NCI-H1436 treated with DMSO at 0.1 percent for 48 hours (cell line): ENCODE data around the gene MMP14.
"Not testable (repeated sequence)": the region's sequence is repeated elsewhere in the genome, so short reads cannot be mapped to it uniquely, and the experiment has no call there.

Experiments
- DNase-seq: peaks from one replicate; lab custom pipeline; 2025; lab: John Stamatoyannopoulos, UW

MMP14 gene

DNA sequence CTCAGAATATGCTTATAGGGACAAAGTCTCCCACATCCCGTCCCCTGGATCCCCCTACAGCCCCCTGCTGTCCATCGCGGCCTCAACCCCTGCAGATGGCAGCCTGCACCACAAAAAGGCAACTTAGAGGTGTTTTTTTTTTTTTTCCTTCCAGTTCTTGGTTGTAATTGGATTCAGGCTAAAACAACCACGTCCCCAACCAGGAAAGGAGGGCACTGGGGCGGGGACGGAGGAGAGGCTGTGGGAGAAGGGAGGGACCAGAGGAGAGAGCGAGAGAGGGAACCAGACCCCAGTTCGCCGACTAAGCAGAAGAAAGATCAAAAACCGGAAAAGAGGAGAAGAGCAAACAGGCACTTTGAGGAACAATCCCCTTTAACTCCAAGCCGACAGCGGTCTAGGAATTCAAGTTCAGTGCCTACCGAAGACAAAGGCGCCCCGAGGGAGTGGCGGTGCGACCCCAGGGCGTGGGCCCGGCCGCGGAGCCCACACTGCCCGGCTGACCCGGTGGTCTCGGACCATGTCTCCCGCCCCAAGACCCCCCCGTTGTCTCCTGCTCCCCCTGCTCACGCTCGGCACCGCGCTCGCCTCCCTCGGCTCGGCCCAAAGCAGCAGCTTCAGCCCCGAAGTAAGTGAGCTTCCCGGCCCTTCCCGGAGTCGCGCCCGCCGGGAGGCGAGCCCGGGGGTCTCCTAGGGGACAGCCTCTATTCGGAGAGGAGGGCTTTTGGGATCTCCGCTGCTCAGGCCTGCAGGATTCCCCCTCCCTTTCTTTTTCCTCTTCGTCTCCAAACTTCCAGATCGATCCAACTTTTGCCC is at the start of gene MMP14:
Gene MMP14 (plus strand): TSS at position 285 of the 813 bp plus-strand sequence. CDS start 233 bp downstream, at position 518.
- DNase-seq, result no peak

DNA sequence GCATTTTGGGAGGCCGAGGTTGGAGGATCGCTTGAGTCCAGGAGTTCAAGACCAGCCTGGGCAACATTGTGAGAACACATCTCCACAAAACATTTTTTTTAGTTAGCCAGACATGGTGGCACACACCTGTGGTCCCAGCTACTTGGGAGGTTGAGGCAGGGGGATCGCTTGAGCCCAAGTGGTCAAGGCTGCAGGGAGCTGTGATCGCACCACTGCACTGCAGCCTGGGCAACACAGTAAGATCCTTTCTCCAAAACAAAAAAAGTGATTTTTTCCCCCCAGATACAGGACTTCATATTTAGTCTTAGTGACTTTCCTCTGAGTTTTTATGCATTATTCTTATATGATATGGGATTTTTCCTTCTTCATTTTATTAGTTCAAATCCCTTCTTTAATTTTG is 49.7 kb upstream of the MMP14 start:
- DNase-seq, result no peak

DNA sequence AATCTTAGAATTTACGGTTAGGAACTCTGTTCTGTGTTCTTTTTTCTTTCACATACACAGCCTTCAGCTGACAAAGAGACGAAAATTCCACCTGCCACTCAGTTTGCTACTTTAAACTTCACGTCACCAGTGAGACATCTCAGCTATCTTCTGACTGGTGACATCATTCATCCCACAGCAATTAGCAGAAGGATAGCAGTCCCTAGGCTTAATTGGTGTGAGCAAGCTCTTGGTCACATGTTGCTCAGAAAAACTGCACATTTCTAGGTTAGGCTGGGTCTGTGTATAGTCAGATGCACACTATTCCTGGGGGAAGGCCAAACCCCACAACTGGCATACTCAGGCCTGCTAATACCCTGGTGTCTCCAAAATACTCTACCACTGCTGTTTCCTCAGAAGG is 45.1 kb upstream of the MMP14 start:
- DNase-seq, result no peak

DNA sequence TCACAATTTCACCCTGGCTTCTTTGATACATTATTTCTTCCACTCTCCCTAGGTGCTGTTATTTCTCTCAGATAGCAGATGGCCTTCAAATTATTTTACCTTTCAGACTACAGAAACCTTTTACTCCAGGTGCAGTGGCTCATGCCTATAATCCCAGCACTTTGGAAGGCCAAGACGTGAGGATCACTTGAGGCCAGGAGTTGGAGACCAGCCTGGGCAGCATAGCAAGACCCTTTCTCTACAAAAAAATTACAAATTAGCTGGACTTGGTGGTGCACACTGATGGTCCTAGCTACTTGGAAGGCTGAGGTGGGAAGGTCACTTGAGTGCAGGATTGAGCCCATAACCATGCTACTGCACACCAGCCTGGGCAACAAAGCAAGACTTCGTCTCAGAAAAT is 44.2 kb upstream of the MMP14 start:
- no peak for DNase-seq

DNA sequence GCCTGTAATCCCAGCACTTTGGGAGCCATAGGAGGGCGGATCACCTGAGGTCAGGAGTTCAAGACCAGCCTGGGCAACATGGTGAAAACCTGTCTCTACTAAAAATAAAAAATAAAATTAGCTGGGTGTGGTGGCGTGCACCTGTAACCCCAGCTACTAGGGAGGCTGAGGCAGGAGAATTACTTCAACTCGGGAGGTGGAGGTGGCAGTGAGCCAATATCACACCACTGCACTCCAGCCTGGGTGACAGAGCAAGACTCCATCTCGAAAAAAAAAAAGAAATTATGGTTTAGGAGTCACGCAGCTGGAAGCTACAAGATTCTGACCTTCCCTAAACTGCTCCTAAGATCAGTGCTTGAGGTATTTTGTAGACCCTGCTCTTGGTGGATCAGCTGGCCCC is 42.8 kb upstream of the MMP14 start:
- not testable (repeated sequence) for DNase-seq

DNA sequence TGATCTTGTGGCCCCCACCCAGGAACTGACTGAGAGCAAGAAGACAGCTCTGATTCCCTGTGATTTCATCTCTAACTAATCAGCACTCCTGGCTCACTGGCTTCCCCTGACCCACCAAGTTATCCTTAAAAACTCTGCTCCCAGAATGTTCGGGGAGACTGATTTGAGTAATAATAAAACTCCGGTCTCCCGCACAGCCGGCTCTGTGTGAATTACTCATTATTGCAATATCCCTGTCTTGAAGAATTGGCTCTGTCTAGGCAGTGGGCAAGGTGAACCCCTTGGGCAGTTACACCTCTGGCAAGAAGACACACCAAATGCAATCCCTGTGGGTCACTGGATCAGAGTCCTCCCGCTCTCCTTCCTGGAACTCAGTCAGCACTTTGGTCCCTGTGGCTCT is 42.4 kb upstream of the MMP14 start:
- no peak for DNase-seq

DNA sequence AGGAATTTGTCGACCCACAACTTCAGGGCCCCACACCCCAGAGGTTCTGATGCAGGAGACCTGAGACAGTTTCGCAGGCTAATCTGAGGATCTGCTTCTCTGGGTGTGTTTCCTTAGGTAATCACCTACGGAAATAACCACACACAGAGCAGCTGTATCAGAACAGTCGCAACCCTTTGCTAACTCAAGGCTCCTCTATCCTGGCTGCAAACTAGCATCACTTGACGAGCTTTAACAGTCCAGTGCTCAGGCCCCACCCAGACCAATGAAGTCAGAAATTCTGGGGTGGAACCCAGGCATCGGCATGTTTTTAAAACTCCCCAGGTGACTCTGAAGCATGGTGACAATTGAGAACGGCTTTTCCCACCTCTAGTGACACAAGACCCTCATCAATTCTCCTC is 41.8 kb upstream of the MMP14 start:
- no peak for DNase-seq

DNA sequence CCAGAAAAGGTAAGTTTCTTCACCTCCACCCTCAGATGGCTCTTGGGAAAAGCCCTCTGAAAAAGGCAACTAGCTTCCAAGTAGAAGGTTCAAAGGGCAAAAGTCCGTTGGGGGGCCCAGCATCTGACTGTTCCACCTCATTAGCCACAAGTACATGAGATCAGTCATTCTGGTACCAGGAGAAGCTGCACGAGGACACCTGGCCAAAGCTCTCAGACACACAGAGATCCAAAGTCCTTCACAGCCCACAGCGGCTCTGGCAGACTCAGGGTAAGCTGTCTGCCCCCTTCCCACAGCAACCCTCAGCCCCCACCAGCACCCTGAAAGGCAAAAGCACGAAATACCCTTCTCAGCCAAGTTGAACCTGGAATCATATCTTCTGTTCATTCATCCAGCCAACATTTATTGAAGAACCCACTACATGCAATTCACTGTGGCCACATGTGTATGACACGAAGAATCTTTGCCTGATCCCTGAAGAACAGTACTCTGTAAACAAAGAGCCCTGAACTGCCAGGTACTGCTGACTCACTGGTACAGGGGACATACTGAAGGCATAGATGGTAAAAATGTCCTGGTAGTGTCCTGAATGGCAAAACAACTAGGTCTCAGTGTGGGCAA is 40.2 kb upstream of the MMP14 start:
- no peak for DNase-seq

DNA sequence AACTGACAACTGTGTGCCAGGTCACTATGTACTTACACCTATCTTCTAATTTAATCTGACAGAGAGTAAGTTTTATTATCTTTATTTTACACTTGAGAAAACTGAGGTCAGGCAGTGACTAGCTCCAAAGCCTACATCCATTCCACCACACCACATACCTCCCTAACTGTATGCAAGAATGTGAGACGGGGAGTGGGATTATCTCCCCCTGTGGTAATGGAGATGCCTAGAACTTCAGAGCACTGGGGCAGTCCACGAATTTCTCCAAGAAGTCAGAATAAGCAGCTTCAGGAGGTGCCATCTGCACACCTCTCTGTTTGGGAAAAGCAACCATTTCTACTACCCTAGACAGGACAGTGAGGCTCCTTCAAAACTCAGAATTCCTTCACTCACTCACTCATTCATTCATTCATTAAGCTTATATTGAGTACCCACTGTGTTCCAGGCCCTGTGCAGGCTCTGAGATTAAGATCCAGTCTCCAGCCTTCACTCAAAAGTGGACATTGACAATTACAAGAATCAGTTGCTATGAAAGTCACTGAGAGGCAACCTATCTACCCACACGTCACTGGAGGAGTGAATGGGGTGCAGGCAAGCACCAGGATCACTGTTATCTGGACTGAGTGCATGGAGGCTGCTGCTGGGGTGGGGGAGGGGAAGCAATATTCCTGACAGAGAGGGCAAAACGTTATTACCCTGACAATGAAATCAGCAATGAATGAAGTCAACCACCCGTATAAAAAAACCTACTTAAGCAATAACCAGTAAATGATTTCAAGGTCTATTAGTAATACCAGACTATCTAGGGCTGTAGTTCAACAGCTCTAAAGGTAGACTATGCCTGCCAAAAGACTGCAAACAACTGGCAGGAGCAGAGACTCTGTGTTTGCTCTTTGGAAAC is 39.1 kb upstream of the MMP14 start:
- no peak for DNase-seq

DNA sequence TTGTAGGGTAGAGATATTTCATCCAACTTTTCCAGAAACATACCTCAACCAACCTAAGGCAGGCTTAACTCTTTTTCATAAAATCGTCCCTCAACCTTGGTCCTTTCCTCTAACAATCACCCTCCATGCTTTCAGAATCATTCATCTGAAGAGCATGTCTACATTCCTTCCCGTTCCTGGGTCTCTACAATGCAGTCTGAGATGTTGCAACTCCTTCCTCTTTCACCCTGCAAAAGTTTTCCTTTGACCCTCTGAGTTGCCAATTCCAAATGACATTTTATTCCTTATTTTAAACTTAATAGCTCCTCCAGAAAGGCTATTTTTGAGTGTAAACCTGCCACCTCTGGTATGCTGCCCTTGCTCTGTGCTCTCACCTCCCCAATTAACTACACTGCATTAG is 37.9 kb upstream of the MMP14 start:
- no peak for DNase-seq

DNA sequence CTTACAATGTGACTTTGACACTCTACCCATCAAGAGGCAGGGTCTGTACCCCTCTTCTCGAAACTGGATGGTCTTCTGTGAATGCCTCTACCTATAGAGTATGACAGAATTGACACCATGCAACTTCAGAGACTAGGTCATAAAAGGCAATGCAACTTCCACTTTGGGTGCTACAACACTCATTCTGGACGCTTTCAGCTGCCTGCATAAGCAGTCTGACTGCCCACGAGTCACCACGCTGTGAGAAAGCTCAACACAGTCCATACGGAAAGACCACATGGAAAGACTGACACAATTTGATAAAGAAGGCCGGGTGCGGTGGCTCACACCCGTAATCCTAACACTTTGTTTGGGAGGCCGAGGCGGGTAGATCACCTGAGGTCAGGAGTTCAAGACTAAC is 36.0 kb upstream of the MMP14 start:
- DNase-seq, result no peak

DNA sequence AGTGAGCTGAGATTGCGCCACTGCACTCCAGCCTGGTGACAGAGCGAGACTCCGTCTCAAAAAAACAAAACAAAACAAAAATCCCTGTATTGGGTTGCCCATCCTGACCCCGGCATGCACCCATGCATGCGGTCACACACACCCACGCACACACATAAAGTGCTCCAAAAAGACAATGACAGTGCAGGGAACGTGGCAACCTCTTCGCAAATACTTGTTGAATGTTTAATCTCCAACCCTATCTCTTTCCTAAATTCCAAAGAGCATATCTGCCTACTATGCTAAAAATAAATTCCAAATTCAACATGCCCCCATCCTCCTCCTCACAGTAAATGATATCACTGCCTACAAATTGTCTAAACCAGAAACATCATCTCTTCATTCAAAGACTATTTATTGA is 34.7 kb upstream of the MMP14 start:
- DNase-seq, result no peak

DNA sequence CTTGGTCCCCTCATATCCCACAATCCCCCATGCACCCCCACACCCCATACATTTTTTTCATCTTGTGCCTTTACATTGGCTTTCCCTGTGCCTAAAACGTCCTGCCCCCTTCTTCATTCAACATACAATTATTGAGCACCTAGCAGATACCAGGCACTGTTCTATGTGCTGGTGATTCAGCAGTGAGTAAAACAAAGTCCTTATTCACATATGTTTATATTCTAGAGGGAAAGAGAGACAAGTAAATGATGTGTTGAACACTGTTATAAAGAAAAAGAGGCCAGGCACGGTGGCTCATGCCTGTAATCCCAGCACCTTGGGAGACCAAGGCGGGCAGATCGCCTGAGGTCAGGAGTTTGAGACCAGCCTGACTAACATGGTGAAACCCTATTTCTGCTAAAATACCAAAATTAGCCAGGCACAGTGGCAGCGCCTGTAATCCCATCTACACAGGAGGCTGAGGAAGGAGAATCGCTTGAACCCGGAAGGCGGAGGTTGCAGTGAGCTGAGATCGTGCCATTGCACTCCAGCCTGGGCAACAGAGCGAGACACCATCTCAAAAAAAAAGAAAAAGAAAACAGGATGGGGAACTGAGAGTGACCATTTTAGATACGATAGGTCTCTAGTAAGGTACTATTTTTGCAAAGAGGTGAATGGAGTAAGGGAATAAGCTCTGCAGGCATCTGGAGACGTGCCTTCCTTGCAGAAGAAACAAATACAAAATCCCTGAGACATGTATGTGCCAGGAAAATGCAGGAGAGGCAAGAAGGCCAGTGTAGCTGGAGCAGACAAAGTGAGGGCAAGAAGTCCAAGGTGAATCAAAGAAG is 33.3 kb upstream of the MMP14 start:
- DNase-seq, result no peak

DNA sequence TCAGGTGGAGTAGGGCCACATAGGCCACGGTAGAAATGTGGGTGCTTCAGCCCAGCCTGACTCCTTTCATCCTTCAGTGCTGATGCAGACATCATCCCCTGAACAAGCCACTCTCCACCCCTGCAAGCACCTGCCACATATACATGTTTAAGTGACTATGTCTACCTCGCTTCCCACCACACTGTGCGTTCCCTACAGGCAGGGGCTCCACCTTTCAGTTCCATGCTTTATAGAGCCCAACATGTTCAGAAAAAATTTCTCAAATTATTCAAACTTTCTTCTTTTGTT is 32.8 kb upstream of the MMP14 start:
- DNase-seq, result no peak

DNA sequence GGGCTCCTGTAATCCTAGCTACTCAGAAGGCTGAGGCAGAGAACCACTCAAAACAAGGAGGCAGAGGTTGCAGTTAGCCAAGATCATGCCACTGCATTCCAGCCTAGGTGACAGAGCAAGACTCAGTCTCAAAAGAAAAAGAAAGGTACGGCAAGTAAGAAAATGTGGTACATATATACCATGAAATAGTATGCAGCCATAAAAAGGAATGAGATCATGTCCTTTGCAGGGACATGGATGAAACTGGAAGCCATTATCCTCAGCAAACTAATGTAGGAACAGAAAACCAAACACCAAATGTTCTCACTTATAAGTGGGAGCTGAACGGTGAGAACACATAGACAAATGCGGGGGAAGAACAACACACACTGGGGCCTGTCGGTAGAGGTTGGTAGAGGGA is 31.1 kb upstream of the MMP14 start:
- not testable (repeated sequence) for DNase-seq

DNA sequence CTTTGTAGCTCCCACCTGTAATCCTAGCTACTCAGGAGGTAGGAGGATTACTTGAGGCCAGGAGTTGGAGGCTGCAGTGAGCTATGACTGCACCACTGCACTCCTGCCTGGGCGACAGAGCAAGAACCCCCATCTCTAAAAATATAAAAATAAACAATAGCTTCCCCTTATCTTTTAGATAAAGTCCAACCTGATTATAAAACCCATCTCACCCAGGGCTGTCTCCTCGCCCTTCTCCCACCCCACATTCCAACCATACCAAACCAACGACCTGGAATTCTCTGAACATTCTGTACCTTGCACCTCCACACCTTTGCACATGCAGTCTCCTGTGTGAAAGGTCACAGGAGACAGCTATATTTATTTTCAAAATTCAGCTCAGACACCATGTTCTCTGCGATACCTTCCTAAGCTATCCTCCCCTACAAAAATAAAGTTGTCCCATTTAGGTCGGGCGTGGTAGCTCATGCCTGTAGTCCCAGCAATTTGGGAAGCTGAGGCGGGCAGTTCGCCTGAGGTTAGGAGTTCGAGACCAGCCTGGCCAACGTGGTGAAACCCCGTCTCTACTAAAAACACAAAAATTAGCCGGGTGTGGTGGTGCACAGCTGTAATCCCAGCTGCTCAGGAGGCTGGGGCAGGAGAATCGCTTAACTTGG is 28.8 kb upstream of the MMP14 start:
- no peak for DNase-seq

DNA sequence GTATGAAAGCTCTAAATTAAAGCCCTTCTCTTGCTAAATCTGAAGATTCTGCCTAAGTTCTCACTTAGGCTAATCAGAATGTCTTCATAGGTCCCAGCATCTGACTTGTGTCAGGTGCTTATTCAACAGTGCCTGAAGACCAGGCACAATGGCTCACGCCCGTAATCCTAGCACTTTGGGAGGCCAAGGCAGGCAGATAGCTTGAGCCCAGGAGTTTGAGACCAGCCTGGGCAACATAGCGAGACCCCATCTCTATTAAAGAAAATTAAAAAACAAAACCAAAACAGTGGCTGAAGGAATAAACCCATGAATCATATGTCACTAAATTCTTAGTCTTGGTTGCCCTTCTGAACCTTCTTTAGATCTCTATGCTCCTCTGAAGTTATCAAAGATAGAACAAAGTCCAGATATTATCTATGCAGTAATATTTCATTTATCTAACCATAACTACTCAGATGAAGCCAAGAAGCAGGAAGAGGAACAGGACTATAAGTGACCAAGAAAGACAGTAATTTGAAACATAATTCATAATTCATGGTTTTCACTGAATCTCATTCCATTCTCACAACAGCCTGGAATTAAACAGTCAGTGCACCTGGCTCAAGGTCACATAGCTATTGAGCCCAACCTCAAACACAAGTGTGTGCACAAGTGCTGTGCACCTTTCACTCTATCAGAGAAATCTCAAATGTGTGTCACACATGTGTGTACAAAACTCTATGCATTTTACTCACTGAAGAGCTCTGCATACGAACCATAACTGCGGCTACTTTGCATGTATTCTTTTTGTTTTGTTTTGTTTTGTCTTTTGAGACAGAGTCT is 27.8 kb upstream of the MMP14 start:
- DNase-seq, result no peak

DNA sequence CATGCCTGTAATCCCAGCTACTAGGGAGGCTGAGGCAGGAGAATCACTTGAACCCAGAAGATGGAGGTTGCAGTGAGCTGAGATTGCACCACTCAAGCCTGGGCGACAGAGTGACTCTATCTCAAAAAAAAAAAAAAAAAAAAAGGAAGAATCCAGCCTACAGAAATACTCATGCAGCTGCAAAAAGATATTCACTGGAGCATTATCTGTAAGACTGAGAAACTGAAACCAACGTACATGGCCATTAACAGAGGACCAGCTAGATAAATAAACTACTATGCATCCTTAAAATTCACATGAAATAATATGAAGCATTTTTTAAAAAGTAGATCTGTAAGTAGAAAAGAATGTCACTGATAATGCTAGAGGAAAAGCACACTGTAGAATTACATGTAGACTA is 24.7 kb upstream of the MMP14 start:
- no peak for DNase-seq

DNA sequence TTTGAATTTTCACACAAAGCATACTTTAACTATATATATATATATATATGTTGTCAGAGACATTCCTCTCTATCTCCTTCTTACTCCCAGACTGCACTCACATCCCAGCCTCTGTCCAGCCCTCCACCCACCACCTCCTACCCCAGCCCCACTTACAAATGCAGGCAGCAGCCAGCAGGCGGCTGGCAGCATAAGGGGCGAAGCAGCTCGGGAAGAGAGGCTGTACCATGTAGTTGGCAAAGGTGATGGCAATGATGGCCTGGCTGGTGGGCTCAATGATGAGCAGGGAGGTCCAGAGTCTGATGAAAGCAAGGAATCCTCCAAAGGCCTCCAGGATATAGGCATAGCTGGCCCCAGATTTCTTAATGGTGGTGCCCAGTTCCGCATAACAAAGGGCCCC is 23.6 kb upstream of the MMP14 start:
- no peak for DNase-seq

DNA sequence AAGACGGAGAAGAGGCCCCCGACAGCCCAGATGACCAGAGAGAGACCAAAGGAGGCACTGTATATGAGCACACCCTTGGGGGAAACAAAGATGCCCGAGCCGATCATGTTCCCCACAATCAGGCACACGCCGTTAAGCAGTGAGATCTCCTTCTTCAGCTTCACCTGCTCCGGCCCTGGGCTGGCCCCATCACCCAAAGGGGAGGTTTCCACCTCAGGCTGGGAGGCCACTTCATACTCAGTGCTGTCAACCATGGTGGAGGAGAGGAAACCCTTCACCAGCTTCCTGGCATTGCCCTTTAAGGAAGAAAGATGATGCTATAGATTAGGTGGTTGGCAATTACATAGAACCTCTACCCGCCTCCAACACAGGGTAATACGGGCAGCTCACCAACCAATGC is 23.2 kb upstream of the MMP14 start:
- no peak for DNase-seq

DNA sequence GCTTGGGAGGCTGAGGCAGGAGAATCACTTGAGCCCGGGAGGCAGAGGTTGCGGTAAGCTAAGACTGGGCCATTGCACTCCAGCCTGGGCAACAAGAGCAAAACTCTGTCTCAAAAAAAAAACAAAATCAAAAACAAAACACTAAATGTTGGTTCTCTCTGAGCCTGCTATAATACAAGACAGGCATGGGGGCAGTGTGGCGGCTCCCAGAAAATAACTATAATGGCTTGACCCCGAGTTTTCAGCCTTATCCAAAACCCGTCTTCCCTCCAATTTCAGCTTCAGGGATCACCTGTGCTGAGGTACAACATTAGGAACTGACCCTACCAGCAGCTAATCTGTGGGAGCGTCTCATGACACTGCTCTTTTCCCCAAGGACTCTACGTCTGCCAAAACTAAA is 22.0 kb upstream of the MMP14 start:
- DNase-seq, result no peak
